ENCODE results near the gene AMBN.

AMBN gene

GRCh38 chr4:70591955-70592582 is at the start of gene AMBN:
TSS of gene AMBN (plus strand) at chr4:70592256. CDS start at chr4:70592359, 103 bp downstream.
- in situ Hi-C loops (cut with HindIII; ENCODE audit: low pct_ligation_motif_present, low pct_unique_long_range_greater_than_20kb, low sequenced_read_pairs), result no loop called here
- no peak for DNase-seq

- DNase-seq, result peak; percentile 25
- in situ Hi-C loops (cut with HindIII; ENCODE audit: low pct_ligation_motif_present, low pct_unique_long_range_greater_than_20kb, low sequenced_read_pairs), result no loop called here
These were observed 47.7 kb upstream of the AMBN start for GRCh38 chr4:70544279-70544868.

GRCh38 chr4:70556856-70557255 is 35.2 kb upstream of the AMBN start:
- in situ Hi-C loops (cut with HindIII; ENCODE audit: low pct_ligation_motif_present, low pct_unique_long_range_greater_than_20kb, low sequenced_read_pairs), result no loop called here
- DNase-seq, result no peak

- in situ Hi-C loops (cut with HindIII; ENCODE audit: low pct_ligation_motif_present, low pct_unique_long_range_greater_than_20kb, low sequenced_read_pairs), result no loop called here
These were observed 32.7 kb upstream of the AMBN start for GRCh38 chr4:70559211-70559830.

GRCh38 chr4:70559924-70560323 is 32.1 kb upstream of the AMBN start:
- no peak for DNase-seq
- in situ Hi-C loops (cut with HindIII; ENCODE audit: low pct_ligation_motif_present, low pct_unique_long_range_greater_than_20kb, low sequenced_read_pairs), result no loop called here

More at GRCh38 chr4:70559211-70559830, 32.7 kb upstream of the AMBN start:
- DNase-seq, result peak; percentile 50

GRCh38 chr4:70564033-70564432 is 28.0 kb upstream of the AMBN start:
- in situ Hi-C loops (cut with HindIII; ENCODE audit: low pct_ligation_motif_present, low pct_unique_long_range_greater_than_20kb, low sequenced_read_pairs), result no loop called here
- DNase-seq, result no peak

- DNase-seq, result no peak
- in situ Hi-C loops (cut with HindIII; ENCODE audit: low pct_ligation_motif_present, low pct_unique_long_range_greater_than_20kb, low sequenced_read_pairs), result no loop called here
These were observed 21.3 kb upstream of the AMBN start for GRCh38 chr4:70570796-70571195.

GRCh38 chr4:70571772-70572171 is 20.3 kb upstream of the AMBN start:
- DNase-seq, result no peak
- in situ Hi-C loops (cut with HindIII; ENCODE audit: low pct_ligation_motif_present, low pct_unique_long_range_greater_than_20kb, low sequenced_read_pairs), result no loop called here

- in situ Hi-C loops (cut with HindIII; ENCODE audit: low pct_ligation_motif_present, low pct_unique_long_range_greater_than_20kb, low sequenced_read_pairs), result no loop called here
- no peak for DNase-seq
These were observed 16.1 kb upstream of the AMBN start for GRCh38 chr4:70575964-70576363.

- in situ Hi-C loops (cut with HindIII; ENCODE audit: low pct_ligation_motif_present, low pct_unique_long_range_greater_than_20kb, low sequenced_read_pairs), result no loop called here
These were observed 14.7 kb upstream of the AMBN start for GRCh38 chr4:70577220-70577927.

GRCh38 chr4:70581980-70582379 is 10.1 kb upstream of the AMBN start:
- DNase-seq, result no peak

More at GRCh38 chr4:70577220-70577927, 14.7 kb upstream of the AMBN start:
- no peak for DNase-seq

GRCh38 chr4:70583952-70584834 is 7.9 kb upstream of the AMBN start:
- in situ Hi-C loops (cut with HindIII; ENCODE audit: low pct_ligation_motif_present, low pct_unique_long_range_greater_than_20kb, low sequenced_read_pairs), result no loop called here
- DNase-seq, result no peak

More at GRCh38 chr4:70581980-70582379, 10.1 kb upstream of the AMBN start:
- in situ Hi-C loops (cut with HindIII; ENCODE audit: low pct_ligation_motif_present, low pct_unique_long_range_greater_than_20kb, low sequenced_read_pairs), result no loop called here

GRCh38 chr4:70586841-70587240 is 5.2 kb upstream of the AMBN start:
- in situ Hi-C loops (cut with HindIII; ENCODE audit: low pct_ligation_motif_present, low pct_unique_long_range_greater_than_20kb, low sequenced_read_pairs), result no loop called here
- no peak for DNase-seq

GRCh38 chr4:70589785-70590184 is 2.3 kb upstream of the AMBN start:
- no peak for DNase-seq
- in situ Hi-C loops (cut with HindIII; ENCODE audit: low pct_ligation_motif_present, low pct_unique_long_range_greater_than_20kb, low sequenced_read_pairs), result no loop called here

- in situ Hi-C loops (cut with HindIII; ENCODE audit: low pct_ligation_motif_present, low pct_unique_long_range_greater_than_20kb, low sequenced_read_pairs), result no loop called here
- DNase-seq, result no peak
These were observed 2.1 kb downstream of the AMBN start for GRCh38 chr4:70594196-70594595.

GRCh38 chr4:70600305-70600704 is 8.2 kb downstream of the AMBN start:
- in situ Hi-C loops (cut with HindIII; ENCODE audit: low pct_ligation_motif_present, low pct_unique_long_range_greater_than_20kb, low sequenced_read_pairs), result no loop called here
- no peak for DNase-seq

- in situ Hi-C loops (cut with HindIII; ENCODE audit: low pct_ligation_motif_present, low pct_unique_long_range_greater_than_20kb, low sequenced_read_pairs), result no loop called here
These were observed 8.9 kb downstream of the AMBN start for GRCh38 chr4:70600977-70601376.

GRCh38 chr4:70601422-70602039 is 9.5 kb downstream of the AMBN start:
- in situ Hi-C loops (cut with HindIII; ENCODE audit: low pct_ligation_motif_present, low pct_unique_long_range_greater_than_20kb, low sequenced_read_pairs), result no loop called here
- peak; percentile 79 for DNase-seq

More at GRCh38 chr4:70600977-70601376, 8.9 kb downstream of the AMBN start:
- no peak for DNase-seq
